Activated T-cell treated with anti-CD3 and anti-CD28 coated beads, Interleukin-2, amount 50 U/mL, for 72 hours (primary cell): ENCODE results near the gene GRWD1. TPM values are rescaled to one million over a fixed set of nuclear protein-coding genes. Genes with fewer than 3 reads are reported as not detected.
A peak's percentile ranks its signal among the peaks of the same experiment; 100 is the strongest.

Experiments
- ATAC-seq, 2 donors: fragments of 150-1000 bp; cut with Tn5 transposase; replicated peaks in 1 of 2; 2 replicates each; pipeline ENCODE4 v1.10.0; 2021; ENCODE audit warnings: moderate library complexity in 2 of 2, mild to moderate bottlenecking in 1 of 2
- DNase-seq, 2 donors: peaks; one replicate each; pipeline ENCODE4 v3.0.0; 2021 to 2022; ENCODE audit warnings: mixed read lengths in 1 of 2
- H3K27ac Mint-ChIP-seq: one replicate; pipeline ENCODE4 v1.8.0; 2022; ENCODE audit warnings: mild to moderate bottlenecking, moderate library complexity, mixed read lengths
- H3K27me3 Mint-ChIP-seq: one replicate; pipeline ENCODE4 v1.8.0; 2022; ENCODE audit warnings: low read depth, mixed read lengths
- H3K36me3 Mint-ChIP-seq, 2 donors: one replicate each; pipeline ENCODE4 v1.8.0; 2022; ENCODE audit warnings: mixed read lengths in 2 of 2, mild to moderate bottlenecking in 1 of 2; ENCODE audit not compliant: insufficient read depth in 2 of 2
- H3K4me1 Mint-ChIP-seq: one replicate; pipeline ENCODE4 v1.8.0; 2022; ENCODE audit warnings: low read depth, mixed read lengths
- H3K4me3 Mint-ChIP-seq, 2 donors: one replicate each; pipeline ENCODE4 v1.8.0; 2022; ENCODE audit warnings: mild to moderate bottlenecking in 2 of 2, mixed read lengths in 2 of 2, moderate library complexity in 2 of 2
- H3K9me3 Mint-ChIP-seq, 2 donors: one replicate each; pipeline ENCODE4 v1.8.0; 2022; ENCODE audit warnings: mixed read lengths in 2 of 2
- total RNA-seq, 2 donors: library from RNA; stranded (reverse); gene quantifications; one replicate each; pipeline ENCODE4 v1.2.3, GENCODE V29; 2022

GRWD1 gene
- total RNA-seq, 2 donors from 2014 or later: 27.0 to 38.2 TPM

DNA sequence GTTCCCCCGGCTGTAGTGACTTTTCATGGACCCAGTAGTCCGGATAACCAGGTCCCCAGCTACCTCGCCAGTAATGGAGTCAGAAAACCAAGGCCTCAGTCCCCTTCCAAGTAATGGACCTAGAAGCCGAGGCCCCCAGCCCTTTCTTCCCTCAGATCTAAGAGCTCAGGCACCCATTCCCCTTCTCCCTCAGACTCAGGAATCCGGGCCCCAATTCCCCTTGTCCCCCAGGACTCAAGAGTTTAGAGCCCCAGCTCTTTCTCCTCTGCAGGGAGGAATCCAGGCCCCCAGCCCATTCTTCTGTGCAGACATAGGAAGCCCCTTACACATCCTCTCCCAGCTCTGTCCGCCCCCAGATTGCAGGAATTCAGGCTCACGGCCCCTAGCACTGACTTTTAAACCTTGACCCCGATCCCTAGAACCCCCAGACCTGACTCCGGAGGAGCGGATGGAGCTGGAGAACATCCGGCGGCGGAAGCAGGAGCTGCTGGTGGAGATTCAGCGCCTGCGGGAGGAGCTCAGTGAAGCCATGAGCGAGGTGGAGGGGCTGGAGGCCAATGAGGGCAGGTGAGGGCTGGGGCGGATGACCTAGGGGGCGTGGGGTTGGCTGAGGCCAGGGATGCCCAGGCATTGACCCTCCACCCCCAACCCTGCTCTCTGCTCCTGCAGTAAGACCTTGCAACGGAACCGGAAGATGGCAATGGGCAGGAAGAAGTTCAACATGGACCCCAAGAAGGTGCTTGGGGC, 24.3 kb downstream of the GRWD1 start:
- no peak for DNase-seq
- ATAC-seq: no peak
- Mint-ChIP-seq H3K4me1 (peaks cover 23% of the 10 kb centered on the region), H3K9me3 (no peaks in the 10 kb centered on the region), H3K36me3 (peaks cover 0 to 8% of the 10 kb centered on the region in 2 donors), H3K27ac (no peak overlapping the region), H3K27me3 (no peaks in the 10 kb centered on the region), H3K4me3 (peak overlapping the region; percentile 81 to 89)

DNA sequence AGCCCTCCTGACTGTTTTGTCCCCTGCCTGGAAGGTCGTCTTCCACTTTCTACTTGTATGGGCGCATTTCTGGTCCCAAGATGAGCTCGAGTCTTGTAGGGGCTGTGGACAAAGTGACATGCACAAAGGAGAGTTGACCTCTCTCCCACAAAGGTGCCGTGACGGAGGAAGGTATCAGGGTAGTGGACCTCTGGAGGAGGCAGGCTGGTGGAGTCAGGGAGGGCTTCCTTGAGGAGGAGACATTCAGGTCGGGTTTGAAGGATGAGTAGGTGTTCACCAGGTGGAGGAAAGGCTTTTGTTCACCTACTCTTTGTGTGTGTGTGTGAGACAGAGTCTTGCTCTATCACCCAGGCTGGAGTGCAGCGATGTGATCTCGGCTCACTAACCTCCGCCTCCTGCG, 25.1 kb downstream of the GRWD1 start:
- no peak overlapping the region for H3K27ac Mint-ChIP-seq

DNA sequence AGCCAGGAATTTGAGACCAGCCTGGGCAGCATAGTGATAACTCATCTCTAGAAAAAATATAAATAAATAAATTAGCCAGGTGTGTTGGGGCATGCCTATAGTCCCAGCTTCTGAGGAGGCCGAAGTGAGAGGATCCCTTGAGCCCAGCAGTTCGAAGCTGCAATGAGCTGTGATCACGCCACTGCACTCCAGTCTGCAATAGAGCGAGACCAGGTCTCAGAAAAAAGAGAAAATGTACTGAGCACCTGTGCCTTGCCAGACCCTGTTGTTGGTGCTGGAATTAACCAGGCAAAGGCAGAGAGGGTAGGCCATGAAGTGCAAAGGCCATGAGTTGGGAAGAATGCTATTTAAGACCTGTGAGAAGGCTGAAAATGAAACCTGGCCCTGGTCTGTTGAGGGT, 26.1 kb downstream of the GRWD1 start:
- DNase-seq (no peak), ATAC-seq (no peak)
- Mint-ChIP-seq H3K36me3 (peaks cover 0 to 10% of the 10 kb centered on the region in 2 donors), H3K9me3 (no peaks in the 10 kb centered on the region), H3K27ac (no peak overlapping the region), H3K27me3 (no peaks in the 10 kb centered on the region), H3K4me3 (no peak overlapping the region), H3K4me1 (peaks cover 17% of the 10 kb centered on the region)

More for the DNA sequence above, 25.1 kb downstream of the GRWD1 start:
- no peak for DNase-seq
- H3K4me1 Mint-ChIP-seq: peaks cover 17% of the 10 kb centered on the region
- no peaks in the 10 kb centered on the region for H3K9me3 Mint-ChIP-seq
- H3K4me3 Mint-ChIP-seq: peak overlapping the region; percentile 3 to 89
- H3K27me3 Mint-ChIP-seq: no peaks in the 10 kb centered on the region
- no peak for ATAC-seq
- H3K36me3 Mint-ChIP-seq: peaks cover 0 to 10% of the 10 kb centered on the region in 2 donors

DNA sequence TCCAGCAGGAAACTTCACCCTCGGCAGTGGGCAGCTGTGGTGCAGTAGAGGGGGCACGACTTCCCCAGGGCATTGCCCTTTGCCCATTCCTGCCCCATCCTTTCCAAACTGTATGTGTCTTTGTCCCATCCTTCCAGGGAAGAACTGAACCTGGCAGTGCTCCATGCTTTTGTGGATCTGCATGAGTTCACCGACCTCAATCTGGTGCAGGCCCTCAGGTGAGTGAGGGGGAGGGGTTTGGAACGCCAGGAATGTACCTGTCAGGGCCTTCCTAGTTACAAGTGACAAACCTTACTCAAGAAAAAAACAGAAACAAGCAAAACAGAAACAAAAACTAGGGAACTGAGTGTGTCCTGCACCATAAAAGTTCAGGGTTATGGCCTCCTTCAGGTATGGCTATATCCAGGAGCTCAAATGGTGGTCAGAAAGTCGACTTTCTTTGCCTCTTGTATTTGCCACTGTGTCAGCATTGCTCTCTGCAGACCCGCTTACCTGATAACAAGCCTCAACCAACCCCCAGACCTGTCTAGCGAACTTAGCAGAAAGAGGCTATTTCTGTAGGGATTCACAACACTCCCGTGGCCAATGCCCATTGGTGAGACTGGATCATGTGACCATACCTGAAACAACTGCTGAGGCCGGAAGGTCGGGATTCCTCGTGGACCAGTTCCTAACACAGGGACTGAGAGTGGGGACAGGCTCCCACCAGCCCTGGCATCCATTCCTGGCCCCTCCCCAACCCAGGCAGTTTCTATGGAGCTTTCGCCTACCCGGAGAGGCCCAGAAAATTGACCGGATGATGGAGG, 27.6 kb downstream of the GRWD1 start:
- H3K9me3 Mint-ChIP-seq: no peaks in the 10 kb centered on the region
- H3K27ac Mint-ChIP-seq: no peak overlapping the region
- ATAC-seq: no peak

DNA sequence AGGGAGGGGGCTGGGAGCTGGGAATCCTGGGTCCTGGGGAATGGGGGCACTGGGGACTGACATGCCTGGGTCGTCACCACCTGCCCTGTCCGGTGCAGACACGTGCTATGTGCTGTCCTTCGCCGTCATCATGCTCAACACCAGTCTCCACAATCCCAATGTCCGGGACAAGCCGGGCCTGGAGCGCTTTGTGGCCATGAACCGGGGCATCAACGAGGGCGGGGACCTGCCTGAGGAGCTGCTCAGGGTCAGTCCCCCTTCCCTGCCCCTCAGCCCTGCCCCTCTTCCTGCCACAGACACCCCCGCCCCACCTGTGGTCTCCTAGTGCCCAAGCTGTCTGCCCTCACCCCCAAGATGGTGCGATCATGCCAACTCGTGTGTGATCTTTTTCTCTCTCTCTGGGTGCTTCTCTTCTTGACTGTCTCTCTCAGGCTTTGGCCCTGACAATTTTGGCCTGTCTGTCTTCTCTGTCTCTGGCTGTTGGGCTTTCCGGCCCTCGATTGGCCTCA, 28.4 kb downstream of the GRWD1 start:
- H3K4me3 Mint-ChIP-seq: no peak overlapping the region
- H3K27ac Mint-ChIP-seq: no peak overlapping the region
- peaks cover 0 to 10% of the 10 kb centered on the region in 2 donors for H3K36me3 Mint-ChIP-seq
- peaks cover 4% of the 10 kb centered on the region for H3K4me1 Mint-ChIP-seq
- no peaks in the 10 kb centered on the region for H3K9me3 Mint-ChIP-seq
- DNase-seq (no peak), ATAC-seq (no peak)
- H3K27me3 Mint-ChIP-seq: no peaks in the 10 kb centered on the region

More for the DNA sequence above, 27.6 kb downstream of the GRWD1 start:
- Mint-ChIP-seq H3K36me3 (peaks cover 0 to 10% of the 10 kb centered on the region in 2 donors), H3K27me3 (no peaks in the 10 kb centered on the region), H3K4me1 (peaks cover 9% of the 10 kb centered on the region), H3K4me3 (no peak overlapping the region)
- no peak for DNase-seq

DNA sequence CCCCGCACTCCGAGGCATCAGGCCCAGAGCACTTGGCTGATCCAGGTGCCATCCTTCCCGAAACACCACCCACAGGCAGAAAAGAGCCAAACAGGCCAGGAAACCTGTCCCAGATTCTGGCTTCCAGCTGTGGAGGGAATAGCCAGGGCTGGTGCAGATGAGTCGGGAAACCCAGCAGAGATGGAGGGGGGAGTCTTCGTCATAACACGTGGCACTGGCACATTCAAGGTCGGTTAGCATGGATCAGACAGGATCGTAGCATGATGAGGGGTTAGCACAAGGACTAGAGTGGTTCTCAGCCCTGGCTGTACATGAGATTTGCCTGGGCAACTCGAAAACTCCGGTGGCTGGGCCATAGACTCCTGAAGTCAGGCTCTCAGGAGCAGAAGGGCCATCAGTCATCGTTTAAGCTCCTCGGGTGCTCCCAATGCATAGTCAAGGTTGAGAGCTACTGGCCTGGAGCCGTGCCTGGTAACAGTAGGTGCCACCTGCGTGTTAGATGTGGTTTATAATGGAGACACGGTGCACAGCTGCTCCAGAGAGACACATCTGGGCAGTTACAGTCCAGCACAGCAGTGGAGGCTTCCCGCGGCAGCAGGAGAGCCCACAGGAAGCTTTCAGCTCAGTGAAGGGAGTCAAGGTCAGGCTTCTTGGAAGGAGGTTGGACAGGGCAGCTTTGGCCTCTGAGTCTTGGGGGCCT, 29.7 kb downstream of the GRWD1 start:
- Mint-ChIP-seq H3K27ac (no peak overlapping the region), H3K4me1 (peaks cover 3% of the 10 kb centered on the region), H3K27me3 (no peaks in the 10 kb centered on the region), H3K4me3 (no peak overlapping the region), H3K36me3 (peaks cover 0 to 10% of the 10 kb centered on the region in 2 donors), H3K9me3 (no peaks in the 10 kb centered on the region)
- DNase-seq (no peak), ATAC-seq (no peak)

DNA sequence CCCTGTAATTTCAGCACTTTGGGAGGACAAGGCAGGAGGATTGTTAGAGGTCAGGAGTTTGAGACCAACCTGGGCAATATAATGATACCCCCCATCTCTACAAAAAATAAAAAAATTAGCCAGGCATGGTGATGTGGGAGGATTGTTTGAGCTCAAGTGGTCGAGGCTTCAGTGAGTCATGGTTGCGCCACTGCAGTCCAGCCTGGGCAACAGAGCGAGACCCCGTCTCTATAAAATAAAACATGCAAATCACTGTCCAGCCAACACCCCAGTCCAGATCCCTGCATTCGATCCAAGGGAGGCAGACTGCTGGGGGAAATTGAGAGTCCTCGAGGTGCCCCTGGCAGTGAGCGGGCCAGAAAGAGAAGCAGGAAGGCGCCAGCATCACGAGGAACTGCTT, 30.4 kb downstream of the GRWD1 start:
- Mint-ChIP-seq H3K36me3 (peaks cover 0 to 10% of the 10 kb centered on the region in 2 donors), H3K9me3 (no peaks in the 10 kb centered on the region), H3K27ac (no peak overlapping the region), H3K27me3 (no peaks in the 10 kb centered on the region), H3K4me1 (peaks cover 10% of the 10 kb centered on the region), H3K4me3 (no peak overlapping the region)
- DNase-seq (no peak), ATAC-seq (no peak)

DNA sequence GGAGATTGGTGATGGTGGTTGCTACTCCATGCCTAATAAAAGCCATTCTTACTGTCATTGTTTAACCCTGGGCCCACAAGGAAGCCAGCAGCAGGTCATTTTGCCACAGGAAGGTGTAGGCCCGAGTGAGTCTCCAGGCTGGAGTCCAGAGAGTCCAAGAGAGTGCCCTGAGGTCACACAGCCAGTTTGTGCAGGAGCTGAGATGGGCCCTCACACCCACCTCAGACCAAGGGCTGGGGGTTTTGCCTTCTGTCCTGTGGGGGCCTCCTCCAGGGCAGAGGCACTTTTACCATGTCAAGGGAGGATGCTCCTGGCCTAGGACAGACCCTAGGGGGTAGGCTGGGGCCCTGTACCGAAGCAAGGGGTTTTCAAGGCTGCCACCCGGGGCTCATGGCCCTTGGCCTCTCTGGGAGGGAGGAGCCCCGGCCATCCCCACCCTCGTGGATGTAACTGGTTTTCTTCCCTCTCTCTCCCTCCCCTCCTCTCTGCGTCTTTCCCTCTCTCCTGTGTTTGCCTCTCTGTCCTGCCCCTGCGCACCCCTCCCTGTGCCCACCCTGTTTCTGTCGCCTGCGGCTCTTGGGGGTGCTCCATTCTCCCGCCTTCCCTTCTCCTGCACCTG, 31.4 kb downstream of the GRWD1 start:
- H3K4me3 Mint-ChIP-seq: no peak overlapping the region
- peaks cover 18% of the 10 kb centered on the region for H3K4me1 Mint-ChIP-seq
- no peak for DNase-seq
- ATAC-seq: no peak
- H3K36me3 Mint-ChIP-seq: peaks cover 0 to 10% of the 10 kb centered on the region in 2 donors
- H3K9me3 Mint-ChIP-seq: no peaks in the 10 kb centered on the region
- H3K27ac Mint-ChIP-seq: no peak overlapping the region
- H3K27me3 Mint-ChIP-seq: no peaks in the 10 kb centered on the region

DNA sequence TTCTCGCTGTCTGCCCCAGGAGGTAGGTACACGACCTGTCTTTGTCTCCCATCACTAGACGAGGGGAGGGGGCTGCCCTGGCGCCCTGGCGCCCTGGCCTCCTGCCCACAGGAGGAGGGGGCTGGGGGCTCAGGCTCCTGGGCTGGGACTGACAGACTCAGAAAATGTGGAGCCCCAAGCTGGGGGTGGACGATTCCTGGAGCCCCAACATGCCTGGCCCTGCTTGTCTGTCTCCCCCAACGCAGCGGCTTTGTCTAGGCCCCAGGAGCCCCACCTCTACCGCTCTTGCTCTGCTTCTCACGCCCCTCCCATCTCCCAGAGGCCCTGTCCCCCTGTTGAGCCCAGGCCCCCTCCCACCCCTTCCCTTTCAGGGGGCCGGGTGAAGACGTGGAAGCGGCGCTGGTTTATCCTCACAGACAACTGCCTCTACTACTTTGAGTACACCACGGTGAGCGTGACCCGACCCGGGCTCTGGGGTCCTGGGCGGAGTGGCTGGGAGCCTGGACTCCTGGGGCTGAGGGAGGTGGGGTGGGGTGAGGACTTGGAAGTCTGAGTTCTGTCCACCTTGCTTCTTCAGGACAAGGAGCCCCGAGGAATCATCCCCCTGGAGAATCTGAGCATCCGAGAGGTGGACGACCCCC, 32.0 kb downstream of the GRWD1 start:
- H3K4me3 Mint-ChIP-seq: no peak overlapping the region
- H3K36me3 Mint-ChIP-seq: peaks cover 0 to 5% of the 10 kb centered on the region in 2 donors
- ATAC-seq: no peak
- peaks cover 18% of the 10 kb centered on the region for H3K4me1 Mint-ChIP-seq
- no peaks in the 10 kb centered on the region for H3K9me3 Mint-ChIP-seq
- H3K27ac Mint-ChIP-seq: no peak overlapping the region
- no peak for DNase-seq
- H3K27me3 Mint-ChIP-seq: no peaks in the 10 kb centered on the region

DNA sequence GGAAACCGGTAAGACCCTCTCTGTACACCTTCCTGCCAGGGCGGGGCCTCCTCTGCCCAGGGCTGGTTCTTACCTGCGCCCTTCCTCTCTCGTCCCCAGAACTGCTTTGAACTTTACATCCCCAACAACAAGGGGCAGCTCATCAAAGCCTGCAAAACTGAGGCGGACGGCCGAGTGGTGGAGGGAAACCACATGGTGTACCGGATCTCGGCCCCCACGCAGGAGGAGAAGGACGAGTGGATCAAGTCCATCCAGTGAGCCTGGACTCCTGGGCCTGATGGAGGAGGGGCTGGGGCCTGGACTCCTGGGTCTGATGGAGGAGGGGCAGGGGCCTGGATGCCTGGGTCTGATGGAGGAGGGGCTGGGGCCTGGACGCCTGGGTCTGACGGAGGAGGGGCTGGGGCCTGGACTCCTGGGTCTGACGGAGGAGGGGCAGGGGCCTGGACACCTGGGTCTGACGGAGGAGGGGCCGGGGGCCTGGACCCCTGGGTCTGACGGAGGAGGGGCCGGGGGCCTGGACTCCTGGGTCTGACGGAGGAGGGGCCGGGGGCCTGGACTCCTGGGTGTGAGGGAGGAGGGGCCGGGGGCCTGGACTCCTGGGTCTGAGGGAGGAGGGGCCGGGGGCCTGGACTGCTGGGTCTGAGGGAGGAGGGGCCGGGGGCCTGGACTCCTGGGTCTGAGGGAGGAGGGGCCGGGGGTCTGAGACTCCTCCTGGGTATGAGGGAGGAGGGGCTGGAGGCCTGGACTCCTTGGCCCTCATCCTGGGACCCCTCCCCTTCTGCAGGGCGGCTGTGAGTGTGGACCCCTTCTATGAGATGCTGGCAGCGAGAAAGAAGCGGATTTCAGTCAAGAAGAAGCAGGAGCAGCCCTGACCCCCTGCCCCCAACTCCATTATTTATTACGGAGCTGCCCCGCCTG, 32.8 kb downstream of the GRWD1 start:
- DNase-seq: no peak
- ATAC-seq: no peak
- Mint-ChIP-seq H3K4me1 (peaks cover 18% of the 10 kb centered on the region), H3K36me3 (peaks cover 0 to 5% of the 10 kb centered on the region in 2 donors), H3K27ac (no peak overlapping the region), H3K4me3 (no peak overlapping the region), H3K9me3 (no peaks in the 10 kb centered on the region), H3K27me3 (no peaks in the 10 kb centered on the region)

DNA sequence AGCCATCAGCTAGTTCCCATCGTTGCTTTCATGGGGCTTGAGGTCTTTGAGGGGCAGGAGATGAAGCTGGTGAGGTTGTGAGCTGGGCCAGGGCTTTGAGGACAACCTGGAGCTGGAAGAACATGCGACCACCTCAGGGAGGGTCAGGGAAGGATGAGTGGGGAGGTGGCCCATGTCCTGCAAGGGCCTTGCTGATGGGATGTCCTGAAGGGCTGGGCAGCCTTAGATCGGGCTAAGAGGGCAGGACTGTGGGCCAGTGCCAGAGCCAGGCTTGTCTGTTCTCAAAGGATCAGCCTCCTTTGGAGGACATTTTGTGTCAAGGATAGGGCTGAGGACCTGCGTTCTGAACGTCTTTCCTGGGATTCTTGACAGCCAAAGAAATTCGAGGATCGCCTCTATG, 33.9 kb downstream of the GRWD1 start:
- H3K27ac Mint-ChIP-seq: no peak overlapping the region
- H3K27me3 Mint-ChIP-seq: no peaks in the 10 kb centered on the region
- peak overlapping the region; percentile 18 to 84 for H3K4me3 Mint-ChIP-seq

More for the DNA sequence above, 33.9 kb downstream of the GRWD1 start:
- ATAC-seq (no peak), DNase-seq (no peak)
- H3K9me3 Mint-ChIP-seq: no peaks in the 10 kb centered on the region
- peaks cover 0 to 2% of the 10 kb centered on the region in 2 donors for H3K36me3 Mint-ChIP-seq
- peaks cover 18% of the 10 kb centered on the region for H3K4me1 Mint-ChIP-seq
